Measurements from ENCODE around the gene CHN2.

- TF ChIP-seq, protein P1, sequence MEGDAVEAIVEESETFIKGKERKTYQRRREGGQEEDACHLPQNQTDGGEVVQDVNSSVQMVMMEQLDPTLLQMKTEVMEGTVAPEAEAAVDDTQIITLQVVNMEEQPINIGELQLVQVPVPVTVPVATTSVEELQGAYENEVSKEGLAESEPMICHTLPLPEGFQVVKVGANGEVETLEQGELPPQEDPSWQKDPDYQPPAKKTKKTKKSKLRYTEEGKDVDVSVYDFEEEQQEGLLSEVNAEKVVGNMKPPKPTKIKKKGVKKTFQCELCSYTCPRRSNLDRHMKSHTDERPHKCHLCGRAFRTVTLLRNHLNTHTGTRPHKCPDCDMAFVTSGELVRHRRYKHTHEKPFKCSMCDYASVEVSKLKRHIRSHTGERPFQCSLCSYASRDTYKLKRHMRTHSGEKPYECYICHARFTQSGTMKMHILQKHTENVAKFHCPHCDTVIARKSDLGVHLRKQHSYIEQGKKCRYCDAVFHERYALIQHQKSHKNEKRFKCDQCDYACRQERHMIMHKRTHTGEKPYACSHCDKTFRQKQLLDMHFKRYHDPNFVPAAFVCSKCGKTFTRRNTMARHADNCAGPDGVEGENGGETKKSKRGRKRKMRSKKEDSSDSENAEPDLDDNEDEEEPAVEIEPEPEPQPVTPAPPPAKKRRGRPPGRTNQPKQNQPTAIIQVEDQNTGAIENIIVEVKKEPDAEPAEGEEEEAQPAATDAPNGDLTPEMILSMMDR (IDR thresholded peaks at IDR 0.05) = no peak
- no peak for TF ChIP-seq EZH2 (IDR thresholded peaks at IDR 0.05)
- no peak for TF ChIP-seq EZH2phosphoT487 (IDR thresholded peaks at IDR 0.05)
These were observed 282.3 kb downstream of the CHN2 start for GRCh38 chr7:29476916-29477315.
